PFSK-1 (cell line): Measurements from ENCODE around the gene C2orf72.

Experiments used
- FOXP2 ChIP-seq: optimal IDR thresholded peaks from 2 replicates; pipeline ENCODE3; 2011; ENCODE audit warnings: borderline replicate concordance, control low read depth, inconsistent platforms; ENCODE audit not compliant: insufficient read depth; ENCODE audit errors: extremely low read length, extremely low read depth
- POLR2AphosphoS5 ChIP-seq: IDR thresholded peaks from 2 replicates; pipeline ENCODE4 v1.6.1; 2012; ENCODE audit warnings: low read depth, mild to moderate bottlenecking, control low read depth, low read length, moderate library complexity
- SIN3A ChIP-seq: IDR thresholded peaks from 2 replicates; pipeline ENCODE4 v1.6.1; 2012; ENCODE audit warnings: mild to moderate bottlenecking, low read length, moderate library complexity, borderline replicate concordance; ENCODE audit not compliant: insufficient read depth
- TAF1 ChIP-seq: IDR thresholded peaks from 2 replicates; pipeline ENCODE4 v1.6.1; 2012; ENCODE audit warnings: low read length, control low read depth, borderline replicate concordance; ENCODE audit not compliant: insufficient read depth
- TF ChIP-seq, protein P1 (sequence below), 2 experiments: IDR thresholded peaks; 2 replicates each; pipeline versions ENCODE4 v1.6.1 to v1.8.0; 2011 to 2012; ENCODE audit warnings: low read depth in 2 of 2, low read length in 2 of 2, control low read depth in 1 of 2, inconsistent platforms in 1 of 2, mild to moderate bottlenecking in 1 of 2, moderate library complexity in 1 of 2; ENCODE audit not compliant: insufficient read depth in 1 of 2

C2orf72 gene

GRCh38 chr2:231016566-231017230 is 20.6 kb upstream of the C2orf72 start:
- TF ChIP-seq, protein P1, sequence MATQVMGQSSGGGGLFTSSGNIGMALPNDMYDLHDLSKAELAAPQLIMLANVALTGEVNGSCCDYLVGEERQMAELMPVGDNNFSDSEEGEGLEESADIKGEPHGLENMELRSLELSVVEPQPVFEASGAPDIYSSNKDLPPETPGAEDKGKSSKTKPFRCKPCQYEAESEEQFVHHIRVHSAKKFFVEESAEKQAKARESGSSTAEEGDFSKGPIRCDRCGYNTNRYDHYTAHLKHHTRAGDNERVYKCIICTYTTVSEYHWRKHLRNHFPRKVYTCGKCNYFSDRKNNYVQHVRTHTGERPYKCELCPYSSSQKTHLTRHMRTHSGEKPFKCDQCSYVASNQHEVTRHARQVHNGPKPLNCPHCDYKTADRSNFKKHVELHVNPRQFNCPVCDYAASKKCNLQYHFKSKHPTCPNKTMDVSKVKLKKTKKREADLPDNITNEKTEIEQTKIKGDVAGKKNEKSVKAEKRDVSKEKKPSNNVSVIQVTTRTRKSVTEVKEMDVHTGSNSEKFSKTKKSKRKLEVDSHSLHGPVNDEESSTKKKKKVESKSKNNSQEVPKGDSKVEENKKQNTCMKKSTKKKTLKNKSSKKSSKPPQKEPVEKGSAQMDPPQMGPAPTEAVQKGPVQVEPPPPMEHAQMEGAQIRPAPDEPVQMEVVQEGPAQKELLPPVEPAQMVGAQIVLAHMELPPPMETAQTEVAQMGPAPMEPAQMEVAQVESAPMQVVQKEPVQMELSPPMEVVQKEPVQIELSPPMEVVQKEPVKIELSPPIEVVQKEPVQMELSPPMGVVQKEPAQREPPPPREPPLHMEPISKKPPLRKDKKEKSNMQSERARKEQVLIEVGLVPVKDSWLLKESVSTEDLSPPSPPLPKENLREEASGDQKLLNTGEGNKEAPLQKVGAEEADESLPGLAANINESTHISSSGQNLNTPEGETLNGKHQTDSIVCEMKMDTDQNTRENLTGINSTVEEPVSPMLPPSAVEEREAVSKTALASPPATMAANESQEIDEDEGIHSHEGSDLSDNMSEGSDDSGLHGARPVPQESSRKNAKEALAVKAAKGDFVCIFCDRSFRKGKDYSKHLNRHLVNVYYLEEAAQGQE (IDR thresholded peaks at IDR 0.05; ENCODE audit: insufficient read depth in 1 of 2, low read depth in 2 of 2, low read length in 2 of 2) = no peak
- no peak for TF ChIP-seq SIN3A
- TF ChIP-seq TAF1 = no peak
- TF ChIP-seq FOXP2 = no peak
- TF ChIP-seq POLR2AphosphoS5 = no peak

- TF ChIP-seq FOXP2 (no peak), POLR2AphosphoS5 (no peak)
Observed at GRCh38 chr2:231017231-231017598, 20.1 kb upstream of the C2orf72 start.

- TF ChIP-seq SIN3A = no peak
- no peak for TF ChIP-seq TAF1
- no peak for TF ChIP-seq FOXP2
- TF ChIP-seq, protein P1 (IDR thresholded peaks at IDR 0.05; ENCODE audit: insufficient read depth in 1 of 2, low read depth in 2 of 2, low read length in 2 of 2) = no peak
- no peak for TF ChIP-seq POLR2AphosphoS5
Observed at GRCh38 chr2:231018184-231018583, 19.1 kb upstream of the C2orf72 start.

GRCh38 chr2:231028889-231029288 is 8.4 kb upstream of the C2orf72 start:
- TF ChIP-seq FOXP2 (no peak), TAF1 (no peak), SIN3A (no peak), POLR2AphosphoS5 (no peak)
- TF ChIP-seq, protein P1 (IDR thresholded peaks at IDR 0.05; ENCODE audit: insufficient read depth in 1 of 2, low read depth in 2 of 2, low read length in 2 of 2) = no peak

GRCh38 chr2:231029563-231029962 is 7.8 kb upstream of the C2orf72 start:
- TF ChIP-seq, protein P1 (IDR thresholded peaks at IDR 0.05; ENCODE audit: insufficient read depth in 1 of 2, low read depth in 2 of 2, low read length in 2 of 2) = no peak
- no peak for TF ChIP-seq FOXP2
- TF ChIP-seq SIN3A = no peak
- no peak for TF ChIP-seq TAF1
- TF ChIP-seq POLR2AphosphoS5 = no peak
